KMS-11 (cell line): ENCODE results near the gene EPS15.

Source experiments
- H2AFZ ChIP-seq: fragments of 200-600 bp; sonication (generic); 2 replicates; pipeline ENCODE4 v1.6.1; 2016; ENCODE audit warnings: antibody characterized with exemption, mixed run types, low read depth
- H3K27ac ChIP-seq: fragments of 200-600 bp; sonication (generic); 2 replicates; pipeline ENCODE4 v1.6.1; 2016; ENCODE audit warnings: mild to moderate bottlenecking, mixed run types
- H3K27me3 ChIP-seq: fragments of 200-600 bp; sonication (generic); 2 replicates; pipeline ENCODE4 v1.6.1; 2017; ENCODE audit warnings: mild to moderate bottlenecking, low read depth, mixed run types, moderate library complexity; ENCODE audit not compliant: insufficient read depth
- H3K36me3 ChIP-seq: fragments of 200-600 bp; sonication (generic); 2 replicates; pipeline ENCODE4 v1.6.1; 2017; ENCODE audit warnings: mild to moderate bottlenecking, mixed run types; ENCODE audit not compliant: insufficient read depth
- H3K4me1 ChIP-seq: fragments of 200-600 bp; sonication (generic); 2 replicates; pipeline ENCODE4 v1.6.1; 2016; ENCODE audit warnings: mild to moderate bottlenecking, low read depth, mixed run types; ENCODE audit not compliant: poor library complexity, severe bottlenecking
- H3K4me2 ChIP-seq: fragments of 200-600 bp; sonication (generic); 2 replicates; pipeline ENCODE4 v1.7.0; 2016; ENCODE audit warnings: mild to moderate bottlenecking, mixed run types
- H3K4me3 ChIP-seq: fragments of 200-600 bp; sonication (generic); IDR thresholded peaks from 2 replicates; pipeline ENCODE4 v1.6.1; 2017; ENCODE audit warnings: low read depth, low read length, mixed read lengths; ENCODE audit not compliant: insufficient read depth
- H3K79me2 ChIP-seq: fragments of 200-600 bp; sonication (generic); 2 replicates; pipeline ENCODE4 v1.6.1; 2016; ENCODE audit warnings: low read depth, mixed run types; ENCODE audit not compliant: insufficient read depth
- H3K9ac ChIP-seq: fragments of 200-600 bp; sonication (generic); 2 replicates; pipeline ENCODE4 v1.6.1; 2016; ENCODE audit warnings: mild to moderate bottlenecking, mixed run types
- H4K20me1 ChIP-seq: fragments of 200-600 bp; sonication (generic); 2 replicates; pipeline ENCODE4 v1.6.1; 2016; ENCODE audit warnings: mild to moderate bottlenecking, mixed run types; ENCODE audit not compliant: insufficient read depth
- CTCF ChIP-seq: fragments of 200-600 bp; sonication (generic); conservative IDR thresholded peaks from 2 replicates; pipeline ENCODE4 v1.6.1; 2017; ENCODE audit warnings: low read depth, mild to moderate bottlenecking, antibody characterized with exemption, low read length, moderate library complexity, mixed read lengths

EPS15 gene

DNA sequence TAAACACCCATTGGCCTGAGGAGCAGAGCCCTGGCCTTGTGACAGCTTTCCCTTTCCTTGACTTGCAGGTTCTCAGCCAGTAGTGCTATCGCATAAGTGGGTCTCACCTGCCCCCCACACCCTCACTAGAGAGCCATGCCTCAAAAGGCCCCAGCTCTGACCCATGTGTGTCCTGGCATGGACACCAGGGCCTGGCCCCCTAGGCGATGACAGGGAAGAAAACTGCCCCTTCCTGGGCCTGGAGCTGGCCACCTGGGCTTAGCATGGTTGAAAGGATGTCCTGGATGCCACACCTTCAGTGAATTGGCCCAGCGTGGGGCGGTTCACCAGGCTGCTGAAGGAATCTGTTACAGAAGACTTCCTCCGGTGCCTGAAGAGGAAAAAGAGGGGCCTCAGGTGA lies 207.2 kb downstream of the EPS15 start:
- Histone ChIP-seq H3K36me3 (no peaks in the 10 kb centered on the region), H3K4me1 (no peaks in the 10 kb centered on the region), H3K79me2 (no peaks in the 10 kb centered on the region), H2AFZ (no peak overlapping the region), H4K20me1 (no peaks in the 10 kb centered on the region), H3K4me2 (no peak overlapping the region), H3K27ac (no peak overlapping the region), H3K9ac (no peak overlapping the region), H3K4me3 (no peak overlapping the region), H3K27me3 (no peaks in the 10 kb centered on the region)
- no peak for TF ChIP-seq CTCF

DNA sequence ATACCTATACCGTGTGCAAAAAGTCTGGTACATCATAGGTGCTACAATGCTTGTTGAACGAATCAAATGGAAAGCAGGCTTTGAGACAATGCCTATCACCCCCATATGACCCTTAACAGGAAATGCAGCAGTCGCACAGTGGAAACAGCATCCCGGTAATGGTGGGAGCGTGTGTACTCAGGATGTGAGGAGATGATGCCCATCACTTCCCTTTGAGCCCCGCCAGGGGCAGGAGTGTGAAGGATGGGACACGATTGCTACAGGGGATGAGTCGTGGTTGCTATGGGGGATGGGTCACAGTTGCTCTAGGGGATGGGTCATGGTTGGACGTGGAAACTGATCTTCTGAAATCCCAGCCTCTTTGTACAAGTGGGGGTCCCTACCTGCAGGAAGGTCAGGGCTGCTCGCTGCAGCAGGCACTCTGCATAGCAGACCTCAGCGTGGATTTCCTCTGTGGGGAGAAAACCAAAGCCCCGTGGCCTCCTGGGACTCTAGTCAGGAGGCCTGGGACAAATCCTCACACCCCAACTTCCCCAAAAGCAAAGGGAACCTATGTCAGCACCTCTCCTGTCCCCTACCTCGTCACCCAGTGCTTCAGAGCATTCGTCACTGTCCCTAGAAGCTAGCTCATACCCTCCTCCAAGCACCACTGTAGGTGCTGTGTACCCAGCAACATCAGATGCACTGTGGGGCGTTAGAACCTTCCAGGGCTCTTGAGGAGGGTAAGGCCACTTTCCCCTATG lies 208.0 kb downstream of the EPS15 start:
- no peak overlapping the region for H3K4me2 ChIP-seq
- no peak for TF ChIP-seq CTCF

GRCh38 chr1:51309291-51309690 lies 209.8 kb downstream of the EPS15 start:
- Histone ChIP-seq H3K27me3 (no peaks in the 10 kb centered on the region), H2AFZ (no peak overlapping the region), H3K9ac (no peak overlapping the region), H4K20me1 (no peaks in the 10 kb centered on the region), H3K4me1 (no peaks in the 10 kb centered on the region), H3K79me2 (no peaks in the 10 kb centered on the region), H3K36me3 (no peaks in the 10 kb centered on the region), H3K4me3 (no peak overlapping the region), H3K27ac (no peak overlapping the region), H3K4me2 (no peak overlapping the region)
- no peak for TF ChIP-seq CTCF

More for the DNA sequence above, 208.0 kb downstream of the EPS15 start:
- no peaks in the 10 kb centered on the region for H3K4me1 ChIP-seq
- no peaks in the 10 kb centered on the region for H4K20me1 ChIP-seq
- no peaks in the 10 kb centered on the region for H3K27me3 ChIP-seq
- no peak overlapping the region for H3K9ac ChIP-seq
- no peaks in the 10 kb centered on the region for H3K79me2 ChIP-seq
- no peak overlapping the region for H2AFZ ChIP-seq
- no peak overlapping the region for H3K4me3 ChIP-seq
- no peak overlapping the region for H3K27ac ChIP-seq
- H3K36me3 ChIP-seq = no peaks in the 10 kb centered on the region

GRCh38 chr1:51308636-51309035 lies 210.4 kb downstream of the EPS15 start:
- no peaks in the 10 kb centered on the region for H3K79me2 ChIP-seq
- H3K27me3 ChIP-seq = no peaks in the 10 kb centered on the region
- no peak overlapping the region for H3K9ac ChIP-seq
- TF ChIP-seq CTCF = no peak
- H3K36me3 ChIP-seq = no peaks in the 10 kb centered on the region
- H3K4me3 ChIP-seq = no peak overlapping the region
- H3K4me2 ChIP-seq = no peak overlapping the region
- H2AFZ ChIP-seq = no peak overlapping the region
- H4K20me1 ChIP-seq = no peaks in the 10 kb centered on the region
- no peak overlapping the region for H3K27ac ChIP-seq
- no peaks in the 10 kb centered on the region for H3K4me1 ChIP-seq
